ENCODE measurements around the gene CERCAM. TPM values are rescaled to one million over a fixed set of nuclear protein-coding genes. Genes with fewer than 3 reads are reported as not detected.

Gene CERCAM
- total and polyA plus RNA-seq, 2 of the 4 experiments (the other 2 are of a cell fraction) = 15.1 to 118 TPM

GRCh38 chr9:128481561-128481960, 60.9 kb downstream of the CERCAM start:
- CTCF ChIA-PET = interaction anchor here (0.5 to 0.6 kb wide), 2 partner anchors 16 to 39 kb away, joined by 3 to 7 read pairs; no protein-coding TSS in a partner anchor

More at GRCh38 chr9:128481561-128481960, 60.9 kb downstream of the CERCAM start:
- Histone ChIP-seq H3K36me3 (ENCODE audit: control insufficient read depth, insufficient read depth, low read length) (peaks cover 45% of the 10 kb centered on the region), H4K20me1 (ENCODE audit: insufficient read depth, low read length) (no peaks in the 10 kb centered on the region; the same call in 1 of the 2 replicates), H3K9me1 (ENCODE audit: insufficient read depth, low read length) (0 out of 2 replicates have a peak, but pooled peaks cover 3% of the 10 kb centered on the region), H3K27me3 (ENCODE audit: control insufficient read depth, insufficient read depth, low read length) (no peaks in the 10 kb centered on the region), H3K4ac (ENCODE audit: low read depth, low read length) (no peak overlapping the region), H3K18ac (ENCODE audit: low read depth, low read length) (no peak overlapping the region), H3K9me3 (ENCODE audit: control insufficient read depth, insufficient read depth, low read length) (no peaks in the 10 kb centered on the region), H3K4me2 (ENCODE audit: low read depth, low read length) (no peak overlapping the region), H3K23ac (ENCODE audit: low read depth, low read length) (no peak overlapping the region), H4K91ac (ENCODE audit: insufficient read depth, low read depth, low read length) (no peak overlapping the region), H3K56ac (ENCODE audit: extremely low read depth, insufficient read depth, low read length) (no peak overlapping the region), H3K4me3 (ENCODE audit: insufficient read depth, low read depth, low read length) (no peak overlapping the region), H2AK5ac (ENCODE audit: low read depth, low read length) (no peak overlapping the region), H4K5ac (ENCODE audit: low read depth, low read length) (no peak overlapping the region), H2BK5ac (ENCODE audit: low read depth, low read length, poor library complexity, severe bottlenecking) (no peak overlapping the region), H3K9ac (ENCODE audit: low read depth, low read length) (no peak overlapping the region), H2BK15ac (ENCODE audit: low read depth, low read length) (no peak overlapping the region), H3K27ac (ENCODE audit: insufficient read depth, low read length) (no peak overlapping the region), H2BK120ac (ENCODE audit: low read depth, low read length) (no peak overlapping the region), H3K79me1 (ENCODE audit: low read depth in 1 of 2, low read length in 2 of 2) (peaks cover 0 to 5% of the 10 kb centered on the region in 2 experiments; a peak in 1 of 4 replicates), H2AFZ (replicated peaks; ENCODE audit: low read length, poor library complexity) (no peak overlapping the region), H2AK9ac (replicated peaks; ENCODE audit: low read depth, low read length, poor library complexity) (no peak overlapping the region), H3K14ac (replicated peaks; ENCODE audit: low read depth, low read length) (no peak overlapping the region), H2BK20ac (ENCODE audit: low read depth, low read length) (no peak overlapping the region), H4K8ac (ENCODE audit: low read depth in 2 of 2, low read length in 2 of 2) (no peak overlapping the region), H3K4me1 (ENCODE audit: control insufficient read depth, insufficient read depth, low read length) (no peaks in the 10 kb centered on the region)
- dilution Hi-C loops (cut with HindIII; ENCODE audit: low sequenced_read_pairs, unreplicated experiment) = no loop called here
- no TSS peak for BruUV-seq (replicated peaks)
- intact Hi-C loops (cut with micrococcal nuclease) = no loop called here
- 88% methylated on average over 2 of the region's 10 CpGs; no CpG with 5 or more reads in 1 of the 2 experiments for WGBS, 2 experiments (ENCODE audit: extremely low coverage in 2 of 2, insufficient read length in 1 of 2)
- DNase-seq (no peak), ATAC-seq (ENCODE audit: low read depth) (no peak)
- in situ Hi-C loops (cut with MboI; ENCODE audit: low sequenced_read_pairs) = no loop called here
- TF ChIP-seq ELK1 (IDR thresholded peaks at IDR 0.05; ENCODE audit: borderline replicate concordance, low read depth, low read length) (no peak), MAZ (IDR thresholded peaks at IDR 0.05; ENCODE audit: borderline replicate concordance, low read depth, low read length) (no peak)
- POLR2A ChIA-PET (ENCODE audit: unreplicated experiment) = no interaction called here

All from IMR-90 (cell line).